Fibroblast of lung (primary cell): ENCODE data around the gene CXCL9. TPM values are rescaled to one million over a fixed set of nuclear protein-coding genes. Genes with fewer than 3 reads are reported as not detected.

Experiments used
- DNase-seq, 2 donors: peaks; one replicate each; pipeline versions ENCODE4 v3.0.0 to v3.0.0-alpha.2; 2010; ENCODE audit warnings: low read depth in 2 of 2
- H2AFZ ChIP-seq: 2 replicates; pipeline ENCODE4 v1.5.1; 2012; ENCODE audit warnings: low read length, control low read depth, inconsistent platforms
- H3K27ac ChIP-seq: 2 replicates; pipeline ENCODE4 v1.5.1; 2011; ENCODE audit warnings: low read length, control low read depth; ENCODE audit not compliant: insufficient read depth
- H3K27me3 ChIP-seq: 2 replicates; pipeline ENCODE4 v1.5.1; 2011; ENCODE audit warnings: mild to moderate bottlenecking, low read length; ENCODE audit not compliant: control insufficient read depth, insufficient read depth
- H3K36me3 ChIP-seq: 2 replicates; pipeline ENCODE4 v1.5.1; 2011; ENCODE audit warnings: low read length; ENCODE audit not compliant: control insufficient read depth, insufficient read depth
- H3K4me1 ChIP-seq: 2 replicates; pipeline ENCODE4 v1.5.1; 2011; ENCODE audit warnings: low read length; ENCODE audit not compliant: control insufficient read depth, insufficient read depth; ENCODE audit errors: extremely low read depth
- H3K4me2 ChIP-seq: 2 replicates; pipeline ENCODE4 v1.5.1; 2011; ENCODE audit warnings: low read length, control low read depth; ENCODE audit not compliant: insufficient read depth; ENCODE audit errors: extremely low read depth
- H3K4me3 ChIP-seq, 4 experiments: fragments of 200-600 bp in 1 of 4; sonication (generic) in 1 of 4; replicated peaks in 1 of 4; 2 replicates each; pipeline ENCODE4 v1.5.1; 2011 to 2016; ENCODE audit warnings: low read length in 4 of 4, low read depth in 3 of 4, mild to moderate bottlenecking in 3 of 4, control low read depth in 2 of 4, inconsistent platforms in 1 of 4, mixed read lengths in 1 of 4; ENCODE audit not compliant: insufficient read depth in 1 of 4; ENCODE audit errors: control extremely low read depth in 1 of 4
- H3K79me2 ChIP-seq: 2 replicates; pipeline ENCODE4 v1.5.1; 2012; ENCODE audit warnings: mild to moderate bottlenecking, low read length, inconsistent platforms; ENCODE audit not compliant: control insufficient read depth, insufficient read depth
- H3K9ac ChIP-seq: 2 replicates; pipeline ENCODE4 v1.5.1; 2011; ENCODE audit warnings: mild to moderate bottlenecking, low read length, control low read depth; ENCODE audit not compliant: insufficient read depth
- H3K9me3 ChIP-seq: 2 replicates; pipeline ENCODE4 v1.5.1; 2012; ENCODE audit warnings: low read depth, low read length; ENCODE audit not compliant: control insufficient read depth, insufficient read depth
- H4K20me1 ChIP-seq: 2 replicates; pipeline ENCODE4 v1.5.1; 2011; ENCODE audit warnings: low read length; ENCODE audit not compliant: control insufficient read depth, insufficient read depth; ENCODE audit errors: extremely low read depth
- CTCF ChIP-seq, 2 donors: IDR thresholded peaks in 1 of 2; conservative IDR thresholded peaks in 1 of 2; 1 replicate in 1 of 2; 2 replicates in 1 of 2; pipeline ENCODE4 v1.5.1; 2011 to 2012; ENCODE audit warnings: low read length in 2 of 2, control low read depth in 1 of 2, inconsistent platforms in 1 of 2, low read depth in 1 of 2, mild to moderate bottlenecking in 1 of 2
- EZH2 ChIP-seq: IDR thresholded peaks from 2 replicates; pipeline ENCODE4 v1.5.1; 2012; ENCODE audit warnings: low read length, control low read depth, mild to moderate bottlenecking; ENCODE audit errors: missing control alignments
- polyA minus RNA-seq: library from RNA; depleted of rRNA, polyadenylated mRNA; stranded (reverse); fragments of >200 nt; gene quantifications from 2 replicates; pipeline ENCODE4 v1.2.3, GENCODE V29; 2011; ENCODE audit warnings: low replicate concordance
- polyA plus RNA-seq, 2 donors: library from polyadenylated mRNA; depleted of rRNA in 1 of 2; stranded (reverse) in 1 of 2; unstranded in 1 of 2; fragments of >200 nt; gene quantifications; 2 replicates each; pipeline ENCODE4 v1.2.1, GENCODE V29; 2011 to 2012; ENCODE audit warnings: missing spikeins in 1 of 2
- total RNA-seq: library from RNA; depleted of rRNA; stranded (reverse); fragments of >200 nt; gene quantifications from 2 replicates; pipeline ENCODE4 v1.2.1, GENCODE V29; 2014

Gene CXCL9
- total RNA-seq (not detected in 2 replicates), polyA plus RNA-seq (not detected in 2 replicates), polyA minus RNA-seq (not detected in 2 replicates)
- polyA plus RNA-seq (2012): not detected in 2 replicates

GRCh38 chr4:76007089-76007862 is at the start of gene CXCL9:
Gene CXCL9 (minus strand): TSS chr4:76007509. CDS start chr4:76007449, 60 bp downstream.
- H3K9me3 ChIP-seq: no peaks in the 10 kb centered on the region
- H3K27me3 ChIP-seq: no peaks in the 10 kb centered on the region
- H3K4me2 ChIP-seq: no peak within 1 kb of the TSS
- TF ChIP-seq EZH2: no peak
- no peak for TF ChIP-seq CTCF (conservative IDR thresholded peaks at IDR 0.05 in 1 of 2, IDR thresholded peaks at IDR 0.05 in 1 of 2; ENCODE audit: low read depth in 1 of 2, low read length in 2 of 2)
- H3K4me3 ChIP-seq: no peak within 1 kb of the TSS
- H4K20me1 ChIP-seq: no peaks in the 10 kb centered on the region
- H3K9ac ChIP-seq: no peak within 1 kb of the TSS
- no peak within 1 kb of the TSS for H3K27ac ChIP-seq
- H3K36me3 ChIP-seq: no peaks in the 10 kb centered on the region
- H2AFZ ChIP-seq: no peak within 1 kb of the TSS
- no peaks in the 10 kb centered on the region for H3K79me2 ChIP-seq
- H3K4me1 ChIP-seq: peaks cover 4% of the 10 kb centered on the region
- DNase-seq: no peak

- H3K36me3 ChIP-seq: no peaks in the 10 kb centered on the region
- no peak overlapping the region for H3K27ac ChIP-seq
- no peaks in the 10 kb centered on the region for H4K20me1 ChIP-seq
- no peak overlapping the region for H3K4me2 ChIP-seq
- no peaks in the 10 kb centered on the region for H3K4me1 ChIP-seq
- H3K9ac ChIP-seq: no peak overlapping the region
- H3K27me3 ChIP-seq: peaks cover 7% of the 10 kb centered on the region
- no peak for DNase-seq
- H3K4me3 ChIP-seq: no peak overlapping the region
- no peaks in the 10 kb centered on the region for H3K79me2 ChIP-seq
- TF ChIP-seq CTCF (conservative IDR thresholded peaks at IDR 0.05 in 1 of 2, IDR thresholded peaks at IDR 0.05 in 1 of 2; ENCODE audit: low read depth in 1 of 2, low read length in 2 of 2): no peak
- no peak for TF ChIP-seq EZH2
- no peaks in the 10 kb centered on the region for H3K9me3 ChIP-seq
- H2AFZ ChIP-seq: no peak overlapping the region
Measured at GRCh38 chr4:76055421-76055820, 48.1 kb upstream of the CXCL9 start.

- Histone ChIP-seq H3K4me1 (no peaks in the 10 kb centered on the region), H3K27me3 (peaks cover 7% of the 10 kb centered on the region), H4K20me1 (no peaks in the 10 kb centered on the region), H2AFZ (no peak overlapping the region), H3K4me2 (no peak overlapping the region), H3K4me3 (no peak overlapping the region), H3K9ac (no peak overlapping the region), H3K27ac (no peak overlapping the region), H3K36me3 (no peaks in the 10 kb centered on the region), H3K79me2 (no peaks in the 10 kb centered on the region), H3K9me3 (no peaks in the 10 kb centered on the region)
- TF ChIP-seq CTCF (conservative IDR thresholded peaks at IDR 0.05 in 1 of 2, IDR thresholded peaks at IDR 0.05 in 1 of 2; ENCODE audit: low read depth in 1 of 2, low read length in 2 of 2) (no peak), EZH2 (no peak)
- no peak for DNase-seq
Measured at GRCh38 chr4:76055016-76055415, 47.7 kb upstream of the CXCL9 start.
